Pons (tissue), 1 donor: Measurements from ENCODE around the gene KLHDC4.
"Not testable (repeated sequence)": the region's sequence is repeated elsewhere in the genome, so short reads cannot be mapped to it uniquely, and the experiment has no call there.

Experiments
- DNase-seq: peaks from one replicate; pipeline ENCODE4 v3.0.0-alpha.2; 2016; ENCODE audit warnings: low spot score

KLHDC4 gene

DNA sequence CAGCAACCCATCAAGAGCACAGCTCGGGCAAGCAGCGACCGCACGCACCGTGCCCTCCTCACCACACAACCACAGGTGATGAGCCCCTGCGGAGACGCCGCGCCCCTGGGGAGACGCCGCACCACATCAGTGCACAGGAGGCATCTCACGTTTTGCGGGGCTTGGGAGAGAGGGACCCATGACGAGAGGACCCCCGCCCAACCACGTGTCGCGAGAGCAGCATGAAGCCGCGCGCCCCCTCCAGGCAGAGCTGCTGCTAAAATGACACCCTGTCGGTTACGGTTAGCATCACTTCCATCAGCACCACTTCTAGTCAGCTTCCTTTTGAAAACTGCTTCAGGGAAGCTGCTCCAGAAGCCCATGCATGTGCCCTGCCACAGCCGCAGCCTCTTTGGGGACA is 45.3 kb downstream of the KLHDC4 start:
- no peak for DNase-seq

DNA sequence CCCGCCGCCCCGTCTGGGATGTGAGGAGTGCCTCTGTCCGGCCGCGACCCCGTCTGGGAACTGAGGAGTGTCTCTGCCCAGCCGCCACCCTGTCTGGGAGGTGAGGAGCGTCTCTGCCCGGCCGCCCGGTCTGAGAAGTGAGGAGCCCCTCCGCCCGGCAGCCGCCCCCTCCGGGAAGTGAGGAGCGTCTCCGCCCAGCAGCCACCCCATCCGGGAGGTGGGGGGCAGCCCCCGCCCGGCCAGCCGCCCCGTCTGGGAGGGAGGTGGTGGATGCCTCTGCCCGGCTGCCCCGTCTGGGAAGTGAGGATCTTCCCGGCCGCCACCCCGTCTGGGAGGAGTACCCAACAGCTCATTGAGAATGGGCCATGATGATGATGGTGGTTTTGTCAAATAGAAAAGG is 47.0 kb downstream of the KLHDC4 start:
- not testable (repeated sequence) for DNase-seq

DNA sequence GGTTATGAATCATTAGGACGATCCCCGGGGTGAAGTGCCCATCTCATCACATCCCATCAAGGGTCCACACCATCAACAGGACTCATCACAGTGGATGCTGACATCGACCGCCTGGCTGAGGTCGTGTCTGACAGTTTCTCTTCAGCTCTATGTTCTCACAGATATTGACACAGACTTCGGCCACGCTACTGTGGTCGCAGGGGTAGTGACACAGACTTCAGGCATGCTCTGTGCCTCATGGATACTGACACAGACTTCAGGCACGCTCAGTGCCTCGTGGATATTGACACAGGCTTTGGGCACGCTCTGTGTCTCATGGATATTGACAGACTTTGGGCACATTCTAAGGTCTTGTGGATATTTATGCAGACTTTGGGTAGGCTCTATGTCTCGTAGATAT is 50.1 kb downstream of the KLHDC4 start:
- no peak for DNase-seq

DNA sequence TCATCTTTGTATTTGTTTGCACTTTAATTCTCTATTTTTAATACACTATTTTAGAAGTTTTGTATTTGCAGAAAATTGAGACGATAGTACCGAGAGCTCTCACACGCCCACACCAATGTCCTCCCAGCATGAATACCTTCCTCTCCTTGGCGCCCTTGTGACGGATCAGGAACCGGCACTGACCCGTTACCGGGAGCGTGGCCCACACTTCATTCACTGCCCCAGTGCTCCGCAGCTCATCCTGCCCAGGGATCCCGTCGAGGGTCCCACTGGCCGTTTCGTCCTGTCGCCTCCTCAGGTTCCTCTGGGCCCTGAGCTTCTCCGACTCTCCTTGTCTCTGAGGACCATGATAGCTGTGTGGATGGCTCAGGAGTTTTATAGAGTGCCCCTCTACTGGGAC is 50.6 kb downstream of the KLHDC4 start:
- no peak for DNase-seq

DNA sequence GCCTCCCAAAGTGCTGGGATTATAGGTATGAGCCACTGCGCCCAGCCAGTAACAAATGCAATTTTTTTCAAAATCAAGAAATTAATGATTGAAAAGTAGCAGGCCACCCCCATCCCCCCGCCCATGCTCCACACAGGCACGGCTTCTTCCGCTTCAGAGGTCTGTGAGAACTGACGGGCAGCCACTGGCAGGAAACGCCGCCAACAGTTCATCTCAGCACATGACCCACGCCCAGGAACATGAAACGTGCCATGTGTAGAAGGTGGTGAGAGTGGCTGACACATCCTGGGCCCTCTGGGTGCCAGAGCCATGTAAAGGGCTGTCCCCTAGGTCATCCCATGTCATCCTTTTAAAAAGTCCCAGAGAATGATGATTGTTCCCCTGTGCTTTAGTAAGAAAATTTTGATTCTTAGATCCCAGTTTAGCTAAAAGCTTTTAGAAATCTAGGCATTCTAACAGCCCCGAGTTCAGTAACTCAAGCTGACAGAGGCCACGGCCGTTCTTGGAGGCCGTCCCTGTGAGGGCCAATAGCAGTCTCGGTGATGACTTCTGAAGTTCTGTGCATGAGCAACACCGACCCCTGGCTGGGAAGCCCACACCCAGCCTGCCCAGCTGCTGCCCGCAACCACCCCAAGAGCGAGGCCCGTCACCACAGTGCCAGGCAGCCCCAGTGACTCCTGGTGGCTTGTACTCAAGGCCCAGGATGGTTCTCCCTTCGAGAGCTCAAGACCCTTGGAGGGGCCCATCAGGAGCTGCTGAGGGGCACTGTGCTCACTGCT is 52.1 kb downstream of the KLHDC4 start:
- DNase-seq: no peak

DNA sequence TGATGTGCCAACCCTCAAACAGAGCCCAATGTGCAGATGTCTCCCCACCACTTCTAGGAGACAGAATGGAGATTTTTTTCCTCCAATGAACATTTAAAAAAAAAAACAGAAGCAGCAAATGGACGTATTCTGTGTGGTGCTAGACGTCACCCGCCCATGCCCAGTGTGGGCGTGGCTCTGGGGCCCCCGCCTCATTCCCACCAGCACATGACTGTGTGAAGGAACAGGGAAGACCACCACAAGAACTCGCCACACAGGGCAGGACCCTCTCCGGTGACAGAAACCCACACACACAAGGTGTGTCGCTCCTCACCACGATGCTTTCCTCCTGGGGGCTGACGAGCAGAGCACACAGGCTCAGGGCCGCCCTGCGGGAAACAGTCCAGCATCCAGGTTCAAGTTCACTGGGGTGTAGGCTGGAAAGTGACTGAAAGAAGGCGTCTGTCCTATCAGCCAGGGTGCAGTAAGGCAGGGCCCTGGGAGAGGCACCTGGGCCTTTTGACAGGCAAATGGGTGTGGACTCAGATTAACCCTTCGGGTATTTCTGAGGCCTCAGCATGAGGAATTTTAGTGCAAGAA is 53.5 kb downstream of the KLHDC4 start:
- DNase-seq: no peak

DNA sequence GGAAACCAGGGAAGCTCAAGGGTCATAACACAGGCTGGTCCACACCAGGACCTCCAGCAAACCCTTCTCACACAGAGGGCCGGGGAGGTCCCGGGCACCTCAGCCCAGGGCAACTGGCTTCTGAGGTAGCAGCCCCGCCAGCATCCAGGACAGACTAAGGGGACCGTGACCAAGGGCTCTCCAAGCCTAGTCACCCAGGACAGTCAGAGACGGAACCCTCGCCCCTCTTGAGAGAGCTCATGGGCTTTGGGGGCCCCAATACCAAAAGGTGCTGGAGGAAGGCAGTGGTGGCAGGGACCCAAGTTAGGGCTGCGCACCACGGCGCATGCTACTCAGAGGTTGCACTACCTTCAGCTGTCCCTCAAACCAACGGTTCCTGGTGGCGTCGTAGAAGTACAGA is 54.9 kb downstream of the KLHDC4 start:
- no peak for DNase-seq

DNA sequence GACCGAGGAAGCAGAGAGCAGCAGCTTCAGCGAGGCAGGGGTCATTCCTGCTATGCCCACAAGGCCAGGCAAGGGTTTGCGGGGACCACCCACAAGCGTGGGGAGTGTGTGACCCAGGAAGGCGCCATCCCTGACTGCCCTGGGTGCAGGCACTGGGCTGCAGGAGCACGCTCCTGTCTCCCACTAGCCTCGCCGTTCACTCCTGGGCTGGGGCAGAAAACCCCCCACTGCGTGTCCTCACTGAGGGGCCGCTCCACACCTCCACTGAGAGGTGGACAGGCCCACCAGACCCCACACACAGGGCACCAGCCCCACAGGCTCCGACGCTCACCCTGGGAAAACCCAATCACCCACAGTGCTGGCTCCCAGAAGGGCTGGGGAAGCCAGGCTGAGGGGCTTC is 56.1 kb downstream of the KLHDC4 start:
- DNase-seq: no peak

DNA sequence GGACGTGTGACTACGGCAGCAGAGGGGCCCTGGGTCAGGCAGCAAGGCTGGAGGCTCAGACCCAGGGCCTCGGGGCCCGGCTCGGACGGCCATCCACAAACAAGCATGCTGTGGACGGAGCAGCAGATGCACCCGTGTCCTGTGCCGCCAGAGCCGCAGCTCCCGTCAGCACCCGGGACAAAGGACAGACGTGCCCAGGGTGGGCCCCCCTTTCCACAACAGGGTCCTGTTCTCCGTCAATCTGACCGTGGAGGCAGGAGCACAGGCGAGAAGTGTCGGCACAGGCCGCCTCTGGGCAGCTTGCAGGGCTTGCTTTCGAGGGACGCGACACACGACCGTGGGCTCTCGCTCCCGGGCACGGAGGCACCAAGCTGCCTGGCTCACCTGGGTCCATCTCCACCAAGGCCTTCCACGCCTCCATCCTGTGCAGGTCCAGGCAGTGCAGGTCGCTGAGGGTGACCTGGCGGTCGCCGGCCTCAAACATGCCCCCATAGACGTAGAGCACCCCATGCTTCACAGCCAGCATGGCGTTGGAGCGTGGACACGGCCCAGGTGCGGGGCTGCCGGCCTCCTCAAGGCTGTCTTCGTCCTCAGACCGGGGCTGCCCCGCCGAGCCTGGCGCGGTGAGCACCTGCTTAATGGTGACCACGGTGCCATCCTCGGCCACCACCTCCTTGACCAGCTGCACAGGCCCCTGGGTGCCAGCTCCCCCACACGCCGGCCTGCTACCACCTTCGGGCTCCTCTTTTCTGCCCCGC is 56.7 kb downstream of the KLHDC4 start:
- no peak for DNase-seq

DNA sequence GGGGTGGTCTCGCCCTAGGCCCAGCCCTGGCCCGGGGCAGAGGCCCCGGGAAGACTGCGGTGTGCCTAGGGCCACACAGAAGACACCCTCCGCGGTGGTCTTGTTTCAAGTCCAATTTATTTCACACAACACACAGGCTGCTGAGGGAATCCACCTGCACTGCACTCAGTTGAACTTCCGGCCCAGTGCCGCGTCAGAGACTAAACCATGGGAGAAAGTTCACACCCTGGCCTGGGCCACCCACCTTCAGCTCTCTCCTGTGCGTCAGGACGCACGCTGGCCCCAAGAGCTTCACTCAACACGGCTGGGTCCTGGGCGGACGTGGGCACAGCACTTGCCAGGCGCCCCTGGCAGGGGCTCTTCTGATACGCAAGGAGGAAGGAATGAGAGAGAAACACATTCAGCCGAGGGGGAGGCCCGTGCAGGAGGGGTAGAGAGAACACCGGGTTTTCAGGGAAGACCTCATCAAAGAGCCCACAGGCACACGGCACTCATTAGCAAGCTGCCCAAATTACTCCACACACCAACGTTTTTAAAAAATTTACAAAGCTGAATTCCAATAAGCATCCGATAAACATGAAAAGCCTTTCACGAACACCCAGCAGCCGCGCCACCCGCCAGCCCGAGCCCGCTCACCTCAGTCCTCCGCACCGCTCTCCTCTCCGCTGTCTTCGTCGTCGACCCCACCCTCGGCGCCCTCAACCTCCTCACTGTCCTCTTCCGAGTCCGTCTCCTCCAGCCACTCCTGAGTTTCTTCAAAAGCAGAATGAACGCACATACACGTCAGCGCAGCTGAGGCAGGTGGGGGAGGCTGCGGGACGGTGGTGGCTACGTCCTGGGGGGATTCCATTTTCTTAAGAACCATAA is 57.8 kb downstream of the KLHDC4 start:
- DNase-seq: no peak

DNA sequence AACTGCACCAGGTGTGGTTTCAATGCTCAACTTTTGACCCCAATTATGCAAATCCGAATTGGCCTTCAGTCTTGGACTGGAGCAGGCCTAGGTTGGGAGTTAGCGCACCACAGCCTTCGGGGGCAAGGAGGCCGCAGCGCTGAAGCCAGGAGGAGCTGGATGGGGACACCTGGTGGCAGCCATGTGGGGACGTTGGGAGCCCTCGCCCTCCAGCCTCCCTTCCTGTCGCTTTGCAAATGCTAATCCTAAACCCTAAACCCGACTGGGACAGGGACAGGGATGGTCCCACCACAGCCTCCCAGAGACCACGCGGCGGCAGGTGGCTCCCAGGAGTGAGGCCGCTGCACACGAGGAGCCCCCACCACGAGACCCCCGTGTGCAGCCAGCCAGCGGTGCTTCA is 58.7 kb downstream of the KLHDC4 start:
- no peak for DNase-seq

DNA sequence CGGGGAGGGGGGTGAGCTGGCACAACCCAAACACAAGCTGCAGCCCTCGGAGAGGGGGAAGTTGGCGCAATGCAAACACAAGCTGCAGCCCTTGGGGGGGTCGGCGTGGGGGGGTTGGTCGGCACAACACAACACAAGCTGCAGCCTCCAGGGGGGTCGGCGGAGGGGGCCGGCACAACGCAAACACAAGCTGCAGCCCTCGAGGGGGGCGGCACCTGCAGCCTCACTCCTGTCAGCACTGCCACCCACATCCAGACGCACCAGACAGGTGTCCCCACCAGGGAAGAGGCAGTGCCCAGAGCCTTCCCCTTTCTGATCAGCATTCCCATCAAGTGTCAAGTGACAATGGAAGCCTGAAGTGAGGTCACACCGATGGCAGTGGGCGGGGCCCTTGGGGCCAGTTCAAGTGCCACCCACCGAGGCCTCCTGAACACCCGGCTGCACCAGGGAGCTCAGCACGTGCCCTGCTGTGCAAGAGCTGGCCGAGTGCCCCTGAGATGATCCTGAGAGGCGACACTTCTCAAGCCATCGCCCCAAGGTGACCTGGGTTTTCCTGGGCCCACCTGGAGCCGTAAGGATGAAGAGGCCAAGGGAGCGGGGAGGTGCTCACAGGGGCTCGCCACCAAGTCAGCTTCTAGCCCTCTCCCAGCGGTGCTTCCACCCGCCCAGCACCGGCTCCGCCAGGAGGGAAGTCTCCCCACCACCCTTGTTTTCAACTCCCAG is 59.3 kb downstream of the KLHDC4 start:
- no peak for DNase-seq

DNA sequence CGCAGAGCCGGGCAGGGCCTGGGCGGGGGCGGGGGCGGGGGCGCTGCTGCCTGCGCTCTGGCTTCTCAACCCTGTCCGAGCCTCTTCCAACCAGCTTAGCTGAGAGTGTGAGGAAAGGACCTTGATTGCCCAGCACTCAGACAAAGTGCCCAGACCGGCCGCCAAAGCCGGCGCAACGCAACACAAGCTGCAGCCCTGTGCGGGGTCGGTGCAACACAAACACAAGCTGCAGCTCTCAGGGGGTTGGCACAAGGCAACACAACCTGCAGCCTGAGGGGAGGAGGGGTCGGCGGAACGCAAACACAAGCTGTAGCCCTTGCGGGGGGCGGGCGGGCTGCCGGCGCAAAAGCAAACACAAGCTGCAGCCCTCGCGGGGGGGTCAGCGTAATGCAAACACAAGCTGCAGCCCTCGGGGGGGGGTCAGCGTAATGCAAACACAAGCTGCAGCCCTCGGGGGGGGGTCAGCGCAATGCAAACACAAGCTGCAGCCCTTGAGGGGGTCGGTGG is 60.0 kb downstream of the KLHDC4 start:
- DNase-seq: no peak

DNA sequence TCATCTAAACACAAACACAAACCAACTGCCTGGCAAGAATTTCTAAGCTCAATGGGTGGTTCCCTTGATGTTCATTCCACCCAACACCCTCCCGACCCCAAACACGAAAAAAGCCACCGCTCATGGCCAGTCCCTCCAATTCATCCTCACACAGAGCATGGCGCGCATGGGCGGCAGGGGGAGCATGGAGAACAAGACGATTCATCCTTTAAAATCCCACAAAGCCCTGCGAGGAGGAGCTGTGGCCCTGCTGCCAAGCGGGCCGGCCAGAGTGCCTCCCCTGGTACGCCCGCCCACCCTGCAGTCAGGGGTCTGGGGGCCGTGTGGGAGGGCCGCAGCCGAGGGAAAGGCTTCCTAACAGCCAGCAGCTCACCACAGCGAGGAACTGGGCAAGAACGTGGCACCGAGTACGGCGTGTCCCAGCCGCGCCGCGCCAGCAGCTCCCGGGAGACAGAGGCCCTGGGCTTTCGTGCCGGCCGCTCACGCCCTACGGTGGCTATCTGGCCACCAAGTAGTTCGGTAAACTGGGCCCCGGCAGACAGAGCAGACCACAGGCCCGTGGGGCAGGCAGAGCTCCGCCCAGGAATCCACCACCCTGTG is 60.9 kb downstream of the KLHDC4 start:
- DNase-seq: peak; percentile 61

DNA sequence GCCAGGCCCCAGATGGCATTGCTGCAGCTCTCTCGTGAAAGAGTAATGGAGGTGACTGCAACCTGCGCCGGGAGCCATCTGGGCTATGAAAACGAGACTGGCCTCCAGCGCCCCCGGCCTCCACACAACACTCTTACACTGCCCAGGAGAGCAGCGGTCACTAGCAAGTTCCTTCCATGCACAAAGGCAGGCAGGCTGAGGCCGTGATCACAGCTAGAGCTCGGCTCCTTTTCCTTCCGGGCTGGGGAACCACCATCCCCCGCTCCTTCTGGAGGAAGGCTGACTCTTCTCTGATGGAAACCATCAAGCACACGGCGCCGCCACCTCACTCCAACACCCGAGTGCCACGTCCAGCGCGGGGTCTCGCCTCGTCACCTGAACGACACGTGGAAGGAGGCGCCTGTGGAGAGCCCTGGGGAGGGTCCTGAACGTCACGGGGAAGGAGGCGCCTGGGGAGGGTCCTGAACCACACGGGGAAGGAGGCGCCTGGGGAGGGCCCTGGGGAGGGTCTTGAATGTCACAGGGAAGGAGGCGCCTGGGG is 61.9 kb downstream of the KLHDC4 start:
- no peak for DNase-seq

DNA sequence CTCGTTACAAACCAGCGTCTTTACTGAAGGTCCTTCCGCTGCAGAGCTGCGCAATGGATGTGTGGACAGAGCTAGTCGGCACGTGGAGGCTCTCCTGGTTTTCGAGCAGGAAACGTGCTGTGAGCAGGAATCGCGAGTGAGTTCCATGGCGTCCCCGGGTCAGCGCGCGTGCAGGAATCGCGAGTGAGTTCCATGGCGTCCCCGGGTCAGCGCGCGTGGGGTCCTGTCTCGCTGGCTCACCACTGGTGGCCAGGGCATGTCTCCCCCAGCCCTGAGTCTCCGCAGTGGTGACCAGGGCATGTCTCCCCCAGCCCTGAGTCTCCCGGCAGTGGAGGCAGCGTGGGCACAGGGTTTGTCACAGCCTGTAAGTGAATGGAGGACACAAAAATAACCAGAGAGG is 62.7 kb downstream of the KLHDC4 start:
- no peak for DNase-seq

DNA sequence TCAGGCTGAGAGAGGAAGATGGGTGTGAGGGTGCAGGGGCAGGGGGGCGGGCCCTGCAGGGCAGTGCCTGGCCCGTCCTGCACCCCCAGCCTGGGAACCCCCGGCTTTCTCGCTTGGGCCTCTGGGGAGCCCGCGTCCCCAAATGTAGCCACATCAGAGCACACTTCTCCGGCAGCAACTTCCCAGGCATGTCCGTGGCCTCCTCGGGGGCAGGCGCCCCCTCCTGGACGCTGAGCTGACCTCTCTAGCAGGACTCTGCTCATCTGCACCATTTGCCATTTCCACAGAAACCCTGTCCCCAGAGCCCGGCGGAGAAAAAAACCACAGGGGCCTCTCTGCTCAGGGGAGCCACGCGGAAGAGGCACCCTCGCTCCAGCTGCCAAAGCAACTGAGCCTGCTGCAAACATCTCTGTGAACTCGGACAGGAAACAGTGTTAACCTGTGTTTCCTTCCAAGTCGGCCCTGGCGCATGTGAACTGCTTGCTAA is 63.4 kb downstream of the KLHDC4 start:
- no peak for DNase-seq

DNA sequence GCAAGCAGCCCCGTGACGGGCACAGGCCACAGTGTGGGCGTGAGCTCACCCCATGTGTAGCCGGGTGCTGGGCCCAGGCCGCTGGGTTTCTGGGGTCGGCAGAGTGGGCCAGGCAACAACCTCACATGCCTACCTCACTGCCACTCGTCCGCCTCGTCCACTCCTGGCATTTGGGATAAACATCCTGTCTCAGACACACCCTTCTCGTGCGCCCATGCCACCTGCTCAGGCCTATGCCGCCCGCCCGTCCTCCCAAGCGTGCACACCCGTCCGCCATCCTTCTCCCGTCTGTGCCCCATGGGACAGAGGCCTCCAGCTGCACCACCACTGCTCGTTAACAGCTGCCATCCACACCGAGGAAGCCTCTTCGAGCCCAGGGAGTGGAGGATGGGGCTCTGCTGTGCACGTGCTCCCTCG is 64.3 kb downstream of the KLHDC4 start:
- DNase-seq: no peak

DNA sequence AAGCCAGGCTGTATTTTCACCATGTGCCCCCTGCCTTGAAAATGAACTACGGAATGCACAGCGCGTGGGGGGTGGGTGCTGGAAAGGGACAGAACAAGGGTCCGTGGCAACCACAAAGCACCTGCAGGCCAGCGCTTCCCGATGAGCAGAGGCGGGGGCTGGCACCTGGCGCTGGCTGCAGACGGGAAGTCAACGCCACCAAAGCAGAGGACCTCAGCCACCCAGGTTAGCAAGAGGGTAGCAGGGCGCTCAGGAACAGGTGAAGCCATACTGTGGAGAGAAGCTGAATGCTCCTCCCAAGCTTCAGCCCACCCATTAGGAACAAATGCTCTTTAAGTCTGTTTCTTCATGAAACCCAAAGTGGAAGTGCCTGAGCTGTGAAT is 64.7 kb downstream of the KLHDC4 start:
- no peak for DNase-seq

DNA sequence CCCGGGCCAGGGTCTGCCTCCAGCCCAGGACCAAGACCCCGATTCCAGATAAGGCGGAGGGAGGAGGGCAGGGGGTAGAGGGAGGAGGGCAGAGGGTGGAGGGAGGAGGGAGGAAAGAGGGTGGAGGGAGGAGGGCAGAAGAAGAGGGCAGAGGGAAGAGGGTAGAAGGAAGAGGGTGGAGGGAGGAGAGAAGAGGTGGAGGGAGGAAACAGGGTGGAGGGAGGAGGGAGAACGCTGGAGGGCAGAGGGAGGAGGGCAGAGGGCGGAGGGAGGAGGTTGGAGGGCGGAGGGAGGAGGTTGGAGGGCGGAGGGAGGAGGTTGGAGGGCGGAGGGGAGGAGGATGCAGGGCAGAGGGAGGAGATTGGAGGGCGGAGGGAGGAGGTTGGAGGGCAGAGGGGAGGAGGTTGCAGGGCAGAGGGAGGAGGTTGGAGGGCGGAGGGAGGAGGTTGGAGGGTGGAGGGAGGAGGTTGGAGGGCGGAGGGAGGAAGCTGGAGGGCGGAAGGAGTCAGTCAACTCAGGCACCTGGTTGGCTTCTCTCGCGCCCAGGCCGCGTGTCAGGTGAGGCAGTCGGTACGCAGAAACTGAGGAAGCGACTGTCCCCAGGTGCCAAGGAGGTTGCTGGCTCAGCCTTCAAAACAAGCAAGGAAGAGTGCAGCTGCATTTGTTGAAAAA is 65.2 kb downstream of the KLHDC4 start:
- no peak for DNase-seq
